Astrocyte (in vitro differentiated cells and primary cell): ENCODE measurements around the gene TCIRG1. TPM values are rescaled to one million over a fixed set of nuclear protein-coding genes. Genes with fewer than 3 reads are reported as not detected.

Experiments used
- DNase-seq: peaks from one replicate; pipeline ENCODE4 v3.0.0-alpha.2; 2010; ENCODE audit warnings: low read depth
- FAIRE-seq: peaks from 2 replicates; lab custom pipeline; 2011; peaks lifted over from hg19 to GRCh38; lab: Jason Lieb, UNC
- H2AFZ ChIP-seq: 2 replicates; pipeline ENCODE4 v1.6.0; 2012; ENCODE audit warnings: low read depth, low read length, inconsistent platforms
- H3K27ac ChIP-seq: 2 replicates; pipeline ENCODE4 v1.5.1; 2011; ENCODE audit warnings: low read depth, low read length, inconsistent platforms
- H3K27me3 ChIP-seq: 2 replicates; pipeline ENCODE4 v1.6.0; 2011; ENCODE audit warnings: low read length, inconsistent platforms; ENCODE audit not compliant: insufficient read depth
- H3K36me3 ChIP-seq: 2 replicates; pipeline ENCODE4 v1.5.1; 2011; ENCODE audit warnings: low read length, inconsistent platforms; ENCODE audit not compliant: insufficient read depth
- H3K4me1 ChIP-seq: 2 replicates; pipeline ENCODE4 v1.5.1; 2011; ENCODE audit warnings: low read length, inconsistent platforms; ENCODE audit not compliant: insufficient read depth
- H3K4me2 ChIP-seq: 2 replicates; pipeline ENCODE4 v1.6.0; 2012; ENCODE audit warnings: low read length, inconsistent platforms
- H3K4me3 ChIP-seq: 2 replicates; pipeline ENCODE4 v1.5.1; 2011; ENCODE audit warnings: low read depth, mild to moderate bottlenecking, low read length, inconsistent platforms; ENCODE audit not compliant: insufficient read depth
- H3K79me2 ChIP-seq: 2 replicates; pipeline ENCODE4 v1.6.0; 2012; ENCODE audit warnings: mild to moderate bottlenecking, low read length, inconsistent platforms; ENCODE audit not compliant: insufficient read depth
- H3K9ac ChIP-seq: 2 replicates; pipeline ENCODE4 v1.6.0; 2012; ENCODE audit warnings: mild to moderate bottlenecking, low read length, inconsistent platforms
- H3K9me3 ChIP-seq: 2 replicates; pipeline ENCODE4 v1.5.1; 2012; ENCODE audit warnings: low read depth, mild to moderate bottlenecking, low read length, inconsistent platforms; ENCODE audit not compliant: insufficient read depth
- H4K20me1 ChIP-seq: 2 replicates; pipeline ENCODE4 v1.6.0; 2012; ENCODE audit warnings: low read length, inconsistent platforms; ENCODE audit not compliant: insufficient read depth
- H3K27ac Mint-ChIP-seq: one replicate; pipeline ENCODE4 v1.8.0; 2021; ENCODE audit warnings: mild to moderate bottlenecking, mixed read lengths; ENCODE audit not compliant: unreplicated experiment
- H3K27me3 Mint-ChIP-seq: one replicate; pipeline ENCODE4 v1.8.0; 2021; ENCODE audit warnings: low read depth, mixed read lengths; ENCODE audit not compliant: unreplicated experiment
- H3K36me3 Mint-ChIP-seq: one replicate; pipeline ENCODE4 v1.8.0; 2021; ENCODE audit warnings: low read depth, mixed read lengths; ENCODE audit not compliant: unreplicated experiment
- H3K4me1 Mint-ChIP-seq: one replicate; pipeline ENCODE4 v1.8.0; 2021; ENCODE audit warnings: low read depth, mixed read lengths; ENCODE audit not compliant: unreplicated experiment
- H3K4me3 Mint-ChIP-seq: one replicate; pipeline ENCODE4 v1.8.0; 2021; ENCODE audit warnings: mild to moderate bottlenecking, moderate library complexity, mixed read lengths; ENCODE audit not compliant: unreplicated experiment
- H3K9me3 Mint-ChIP-seq: one replicate; pipeline ENCODE4 v1.8.0; 2021; ENCODE audit warnings: mild to moderate bottlenecking, mixed read lengths; ENCODE audit not compliant: unreplicated experiment
- CTCF ChIP-seq: IDR thresholded peaks from 2 replicates; pipeline ENCODE4 v1.5.1; 2011; ENCODE audit warnings: low read depth, mild to moderate bottlenecking, inconsistent platforms, low read length, moderate library complexity; ENCODE audit not compliant: insufficient read depth
- EZH2 ChIP-seq: IDR thresholded peaks from 2 replicates; pipeline ENCODE4 v1.6.1; 2012; ENCODE audit warnings: mild to moderate bottlenecking, low read length, inconsistent platforms; ENCODE audit not compliant: insufficient read depth
- total RNA-seq: library from RNA; stranded (reverse); gene quantifications from 2 replicates; pipeline ENCODE4 v1.2.1, GENCODE V29; 2021

The TCIRG1 gene
- total RNA-seq, 1 donor from 2014 or later = 55.1 TPM

- Histone ChIP-seq H2AFZ (no peak overlapping the region), H3K4me1 (peaks cover 7% of the 10 kb centered on the region), H3K79me2 (no peaks in the 10 kb centered on the region), H3K9ac (no peak overlapping the region), H3K4me2 (no peak overlapping the region), H3K4me3 (no peak overlapping the region), H3K27me3 (no peaks in the 10 kb centered on the region), H3K27ac (no peak overlapping the region), H4K20me1 (peaks cover 29% of the 10 kb centered on the region), H3K9me3 (no peaks in the 10 kb centered on the region), H3K36me3 (no peaks in the 10 kb centered on the region)
- Mint-ChIP-seq H3K4me1 (peaks cover 8% of the 10 kb centered on the region), H3K36me3 (peaks cover 17% of the 10 kb centered on the region), H3K4me3 (no peak overlapping the region), H3K27ac (no peak overlapping the region), H3K9me3 (no peaks in the 10 kb centered on the region), H3K27me3 (no peaks in the 10 kb centered on the region)
- FAIRE-seq (no peak), DNase-seq (no peak)
- TF ChIP-seq CTCF = no peak
- no peak for TF ChIP-seq EZH2
These were observed 13.5 kb downstream of the TCIRG1 start for GRCh38 chr11:68052137-68052873.

- Histone ChIP-seq H3K4me2 (no peak overlapping the region), H3K36me3 (no peaks in the 10 kb centered on the region), H3K27me3 (no peaks in the 10 kb centered on the region), H3K4me3 (no peak overlapping the region), H3K9me3 (no peaks in the 10 kb centered on the region), H3K27ac (no peak overlapping the region), H2AFZ (no peak overlapping the region), H3K79me2 (no peaks in the 10 kb centered on the region), H4K20me1 (peaks cover 29% of the 10 kb centered on the region), H3K9ac (no peak overlapping the region), H3K4me1 (peaks cover 7% of the 10 kb centered on the region)
- FAIRE-seq (no peak), DNase-seq (no peak)
- peaks cover 8% of the 10 kb centered on the region for H3K4me1 Mint-ChIP-seq
- H3K27me3 Mint-ChIP-seq = no peaks in the 10 kb centered on the region
- H3K4me3 Mint-ChIP-seq = no peak overlapping the region
- peaks cover 24% of the 10 kb centered on the region for H3K36me3 Mint-ChIP-seq
- no peak overlapping the region for H3K27ac Mint-ChIP-seq
- TF ChIP-seq CTCF (no peak), EZH2 (no peak)
- no peaks in the 10 kb centered on the region for H3K9me3 Mint-ChIP-seq
These were observed 14.3 kb downstream of the TCIRG1 start for GRCh38 chr11:68053117-68053516.
